Neural crest cell (in vitro differentiated cells): Measurements from ENCODE around the gene GPD1L. TPM values are rescaled to one million over a fixed set of nuclear protein-coding genes. Genes with fewer than 3 reads are reported as not detected.

Experiments used
- DNase-seq: peaks from one replicate; pipeline ENCODE4 v3.0.0; 2021; ENCODE audit warnings: low read depth, mixed read lengths, low spot score
- H3K27ac Mint-ChIP-seq: one replicate; pipeline ENCODE4 v1.8.0; 2021; ENCODE audit warnings: mild to moderate bottlenecking, mixed read lengths; ENCODE audit not compliant: unreplicated experiment
- H3K27me3 Mint-ChIP-seq: 2 replicates; pipeline ENCODE4 v1.8.0; 2021; ENCODE audit warnings: low read depth, mild to moderate bottlenecking, mixed read lengths
- H3K36me3 Mint-ChIP-seq: 2 replicates; pipeline ENCODE4 v1.8.0; 2021; ENCODE audit warnings: low read depth, mild to moderate bottlenecking, mixed read lengths
- H3K4me1 Mint-ChIP-seq: 2 replicates; pipeline ENCODE4 v1.8.0; 2021; ENCODE audit warnings: mixed read lengths
- H3K4me3 Mint-ChIP-seq: one replicate; pipeline ENCODE4 v1.8.0; 2021; ENCODE audit warnings: mild to moderate bottlenecking, mixed read lengths
- H3K9me3 Mint-ChIP-seq: 2 replicates; pipeline ENCODE4 v1.8.0; 2021; ENCODE audit warnings: mixed read lengths
- total RNA-seq: library from RNA; stranded (reverse); gene quantifications from 2 replicates; pipeline ENCODE4 v1.2.1, GENCODE V29; 2021
- TF ChIP-seq, protein P1 (sequence below): fragments of 200-600 bp; sonication (generic); conservative IDR thresholded peaks from 2 replicates; pipeline ENCODE4 v1.5.0; 2021; ENCODE audit warnings: antibody characterized with exemption, mild to moderate bottlenecking

Gene GPD1L
- total RNA-seq, 1 donor from 2014 or later = 7.7 TPM

DNA sequence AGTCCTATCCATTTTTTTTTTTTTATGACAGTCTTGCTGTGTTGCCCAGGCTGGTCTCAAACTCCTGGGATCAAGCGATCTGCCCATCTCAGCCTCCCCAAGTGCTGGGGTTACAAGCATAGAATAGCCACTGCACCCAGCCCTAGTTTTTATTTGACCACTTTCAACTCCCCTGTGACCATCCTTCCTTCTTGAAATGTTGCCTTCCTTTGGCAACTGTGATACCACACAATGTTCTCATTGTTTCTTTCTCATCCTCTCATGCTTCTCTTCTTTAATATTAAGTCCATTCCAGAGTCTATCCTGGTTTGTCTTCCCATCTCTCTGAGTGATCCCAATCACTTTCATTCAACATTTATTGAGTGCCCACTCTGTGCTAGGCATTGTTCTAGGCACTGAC lies 7.9 kb upstream of the GPD1L start:
- Mint-ChIP-seq H3K4me3 (no peak overlapping the region), H3K9me3 (peaks cover 8% of the 10 kb centered on the region), H3K27me3 (no peaks in the 10 kb centered on the region), H3K4me1 (no peaks in the 10 kb centered on the region), H3K36me3 (peaks cover 11% of the 10 kb centered on the region), H3K27ac (no peak overlapping the region)
- no peak for DNase-seq
- TF ChIP-seq, protein P1, sequence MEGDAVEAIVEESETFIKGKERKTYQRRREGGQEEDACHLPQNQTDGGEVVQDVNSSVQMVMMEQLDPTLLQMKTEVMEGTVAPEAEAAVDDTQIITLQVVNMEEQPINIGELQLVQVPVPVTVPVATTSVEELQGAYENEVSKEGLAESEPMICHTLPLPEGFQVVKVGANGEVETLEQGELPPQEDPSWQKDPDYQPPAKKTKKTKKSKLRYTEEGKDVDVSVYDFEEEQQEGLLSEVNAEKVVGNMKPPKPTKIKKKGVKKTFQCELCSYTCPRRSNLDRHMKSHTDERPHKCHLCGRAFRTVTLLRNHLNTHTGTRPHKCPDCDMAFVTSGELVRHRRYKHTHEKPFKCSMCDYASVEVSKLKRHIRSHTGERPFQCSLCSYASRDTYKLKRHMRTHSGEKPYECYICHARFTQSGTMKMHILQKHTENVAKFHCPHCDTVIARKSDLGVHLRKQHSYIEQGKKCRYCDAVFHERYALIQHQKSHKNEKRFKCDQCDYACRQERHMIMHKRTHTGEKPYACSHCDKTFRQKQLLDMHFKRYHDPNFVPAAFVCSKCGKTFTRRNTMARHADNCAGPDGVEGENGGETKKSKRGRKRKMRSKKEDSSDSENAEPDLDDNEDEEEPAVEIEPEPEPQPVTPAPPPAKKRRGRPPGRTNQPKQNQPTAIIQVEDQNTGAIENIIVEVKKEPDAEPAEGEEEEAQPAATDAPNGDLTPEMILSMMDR = no peak

DNA sequence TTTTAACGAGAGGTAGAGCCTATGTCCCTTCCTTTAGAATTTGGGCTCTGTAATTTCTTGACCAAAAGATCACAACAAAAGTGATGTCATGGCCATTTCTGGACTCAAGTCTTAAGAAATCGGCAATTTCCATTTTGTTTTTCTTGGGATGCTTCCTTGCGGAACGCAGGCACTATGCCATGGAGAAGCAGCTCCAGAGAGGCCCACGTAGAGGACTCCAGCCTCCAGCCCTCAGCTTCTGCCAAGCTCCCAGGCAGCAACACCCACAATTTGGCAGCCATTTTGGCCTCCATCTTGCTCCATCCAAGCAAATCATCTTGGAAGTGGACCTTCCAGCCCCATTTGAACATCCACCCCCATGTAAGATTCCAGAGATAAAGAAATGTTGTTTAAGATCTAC lies 6.0 kb upstream of the GPD1L start:
- H3K4me1 Mint-ChIP-seq = no peaks in the 10 kb centered on the region
- H3K27ac Mint-ChIP-seq = no peak overlapping the region
- H3K27me3 Mint-ChIP-seq = no peaks in the 10 kb centered on the region
- H3K36me3 Mint-ChIP-seq = peaks cover 17% of the 10 kb centered on the region
- no peak for DNase-seq
- no peak overlapping the region for H3K4me3 Mint-ChIP-seq
- peaks cover 14% of the 10 kb centered on the region for H3K9me3 Mint-ChIP-seq
- TF ChIP-seq, protein P1 = no peak

DNA sequence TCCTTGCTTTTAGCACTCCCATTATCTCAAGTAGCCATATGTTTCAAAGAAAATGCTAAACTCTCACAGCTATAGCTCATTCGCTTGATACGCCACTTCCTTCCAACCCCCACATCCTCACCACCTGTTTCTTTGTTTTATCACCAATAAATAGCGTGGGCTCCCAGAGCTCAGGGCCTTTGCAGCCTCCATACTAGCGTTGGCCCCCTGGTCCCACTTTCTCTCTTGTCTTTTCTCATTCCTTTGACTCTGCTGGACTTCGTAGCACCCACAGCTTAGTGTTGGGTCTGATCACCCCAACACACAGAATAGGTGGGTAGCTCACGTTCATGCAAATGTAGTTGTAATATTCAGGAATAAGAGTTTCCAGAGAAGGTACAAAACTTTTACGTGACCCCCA lies 4.1 kb upstream of the GPD1L start:
- Mint-ChIP-seq H3K9me3 (peaks cover 14% of the 10 kb centered on the region), H3K4me1 (peaks cover 8% of the 10 kb centered on the region), H3K27ac (no peak overlapping the region), H3K27me3 (peaks cover 6% of the 10 kb centered on the region), H3K36me3 (peaks cover 17% of the 10 kb centered on the region), H3K4me3 (no peak overlapping the region)
- TF ChIP-seq, protein P1 = no peak
- no peak for DNase-seq

DNA sequence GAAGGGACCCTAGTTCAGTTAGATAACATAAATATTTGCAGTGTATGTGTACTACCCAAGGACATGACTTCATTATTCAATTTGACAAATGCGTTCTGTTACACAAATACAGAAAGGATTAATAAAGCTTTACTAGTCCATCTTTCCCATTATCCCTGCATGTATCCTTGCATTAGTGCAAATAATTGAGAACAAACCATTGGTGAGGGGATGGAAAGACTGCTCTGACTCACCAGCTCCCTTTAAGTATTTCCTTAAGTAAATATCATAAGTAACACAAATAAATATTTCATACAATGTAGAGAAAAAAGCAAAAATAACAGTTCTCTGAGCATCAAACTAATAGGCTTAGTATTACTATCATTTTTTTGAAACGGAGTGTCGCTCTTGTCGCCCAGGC lies 1.9 kb upstream of the GPD1L start:
- TF ChIP-seq, protein P1 = no peak
- Mint-ChIP-seq H3K27me3 (peaks cover 19% of the 10 kb centered on the region), H3K4me1 (peaks cover 13% of the 10 kb centered on the region), H3K27ac (no peak overlapping the region), H3K36me3 (peaks cover 17% of the 10 kb centered on the region), H3K9me3 (peaks cover 14% of the 10 kb centered on the region), H3K4me3 (no peak overlapping the region)
- DNase-seq = no peak

DNA sequence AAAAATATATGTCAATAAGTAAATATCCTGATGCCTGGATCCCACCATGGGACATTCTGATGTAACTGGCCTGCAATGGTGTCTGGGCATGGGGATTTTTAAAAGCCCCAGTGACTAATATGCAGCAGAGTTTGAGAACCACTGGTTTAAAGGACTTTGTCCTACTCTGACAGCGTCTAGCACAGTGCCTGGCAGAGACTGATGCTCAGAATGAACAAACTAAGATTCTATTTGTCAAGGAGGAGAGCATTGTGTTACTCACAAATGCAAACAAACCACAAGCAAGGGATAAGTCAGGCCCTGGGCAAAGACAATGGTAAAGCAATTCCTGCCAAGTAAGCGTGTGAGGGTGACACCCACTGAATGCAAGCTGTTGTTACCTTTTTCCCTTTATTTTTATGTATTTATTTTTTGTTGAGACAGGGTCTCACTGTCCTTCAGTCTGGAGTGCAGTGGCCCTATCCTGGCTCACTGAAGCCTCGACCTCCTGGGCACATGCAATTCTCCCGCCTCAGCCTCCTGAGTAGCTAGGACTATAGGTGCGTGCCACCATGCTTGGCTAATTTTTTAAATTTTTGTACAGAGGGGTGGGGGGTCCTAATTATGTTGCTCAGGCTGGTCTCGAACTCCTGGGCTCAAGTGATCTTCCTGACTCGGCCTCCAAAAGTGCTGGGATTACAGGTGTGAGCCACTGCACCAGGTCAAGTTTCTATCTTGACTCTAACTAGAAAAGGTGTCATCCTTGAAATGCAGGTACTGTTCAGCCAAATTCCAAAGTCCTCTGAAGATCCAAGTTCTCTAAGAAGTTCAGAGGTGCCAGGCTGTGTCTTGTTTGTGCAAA lies 909 bp upstream of the GPD1L start:
- Mint-ChIP-seq H3K4me1 (peaks cover 13% of the 10 kb centered on the region), H3K27ac (no peak overlapping the region), H3K9me3 (peaks cover 14% of the 10 kb centered on the region), H3K36me3 (peaks cover 17% of the 10 kb centered on the region), H3K4me3 (peak overlapping the region; percentile 85), H3K27me3 (peaks cover 24% of the 10 kb centered on the region)
- no peak for DNase-seq
- TF ChIP-seq, protein P1 = no peak
